NCI-H446 treated with DMSO at 0.1 percent for 48 hours (cell line): Measurements from ENCODE around the gene MGST2.

Experiments
- DNase-seq: peaks from one replicate; lab custom pipeline; 2025; lab: John Stamatoyannopoulos, UW

MGST2 gene

DNA sequence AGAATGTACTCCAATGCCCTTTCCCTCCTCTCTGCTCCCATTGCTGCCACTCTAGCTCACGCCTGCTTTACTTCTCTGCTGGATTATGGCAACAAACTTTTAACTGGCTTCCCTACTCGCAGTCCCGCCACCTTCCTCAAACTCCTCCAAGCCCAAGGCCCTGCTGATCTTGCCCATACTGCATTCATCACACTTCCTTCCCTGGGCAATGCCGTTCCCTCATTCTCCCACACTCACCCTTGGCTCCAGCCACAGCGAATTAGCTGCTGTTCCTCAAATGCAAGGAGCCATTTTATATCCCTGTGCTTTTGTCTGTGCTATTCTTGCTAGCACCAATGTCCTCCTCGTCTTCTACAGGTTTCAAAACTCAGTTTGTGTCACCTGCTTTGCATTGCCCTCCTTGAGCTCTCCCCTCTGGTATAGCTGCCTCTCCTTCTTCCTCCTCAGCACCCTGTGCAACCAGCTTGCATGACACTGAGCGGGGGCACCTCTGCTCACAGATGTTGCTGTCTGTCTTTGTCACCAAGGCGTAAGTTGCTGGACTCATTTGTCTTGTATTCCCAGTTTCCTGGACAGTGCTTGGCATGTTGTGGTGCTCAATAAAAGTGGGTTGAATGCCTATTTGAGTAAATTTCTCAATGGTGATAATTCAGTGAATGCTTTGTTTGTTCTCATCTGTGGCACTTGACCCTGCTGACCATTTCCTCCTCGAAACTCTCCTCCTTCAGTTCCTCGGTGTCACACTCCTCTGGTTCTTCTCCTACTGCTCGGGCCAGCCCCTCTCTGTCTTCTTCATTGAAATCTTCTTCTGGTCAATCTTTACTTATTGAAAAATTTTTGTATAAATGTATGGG, 22.4 kb upstream of the MGST2 start:
- no peak for DNase-seq

DNA sequence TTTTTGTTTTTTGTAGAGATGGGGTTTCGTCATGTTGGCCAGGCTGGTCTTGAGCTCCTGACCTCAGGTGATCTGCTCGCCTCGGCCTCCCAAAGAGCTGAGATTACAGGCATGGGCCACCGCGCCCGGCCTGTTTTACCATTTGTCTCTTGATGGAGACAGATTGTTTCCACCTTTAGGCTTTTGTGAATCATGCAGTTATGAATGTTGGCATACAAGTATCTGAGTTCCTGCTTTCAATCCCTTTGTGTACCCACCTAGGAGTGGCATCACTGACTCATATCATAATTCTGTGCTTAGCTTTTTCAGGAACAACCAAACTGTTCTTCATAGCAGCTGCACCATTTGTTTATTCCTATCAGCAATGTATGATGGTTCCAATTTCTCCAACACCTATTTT, 20.2 kb upstream of the MGST2 start:
- no peak for DNase-seq

DNA sequence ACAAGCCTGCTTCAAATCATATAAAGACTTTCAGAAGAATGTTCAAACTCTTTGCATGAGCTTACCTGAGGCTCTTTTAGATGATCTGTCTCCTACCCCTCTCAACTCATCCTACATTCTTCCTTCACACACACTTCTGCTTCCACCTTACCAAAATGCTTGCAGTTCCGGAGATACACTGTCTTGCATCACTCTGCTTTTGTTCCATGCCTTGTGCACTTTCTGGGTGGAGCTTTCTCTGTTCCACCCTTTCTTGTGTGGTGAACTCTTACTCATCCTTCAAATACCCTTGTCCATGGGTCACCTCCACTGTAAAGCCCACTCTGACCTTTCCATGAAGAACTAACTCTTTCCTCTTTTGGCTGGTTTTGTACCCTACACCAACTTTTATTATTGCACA, 18.4 kb upstream of the MGST2 start:
- no peak for DNase-seq

DNA sequence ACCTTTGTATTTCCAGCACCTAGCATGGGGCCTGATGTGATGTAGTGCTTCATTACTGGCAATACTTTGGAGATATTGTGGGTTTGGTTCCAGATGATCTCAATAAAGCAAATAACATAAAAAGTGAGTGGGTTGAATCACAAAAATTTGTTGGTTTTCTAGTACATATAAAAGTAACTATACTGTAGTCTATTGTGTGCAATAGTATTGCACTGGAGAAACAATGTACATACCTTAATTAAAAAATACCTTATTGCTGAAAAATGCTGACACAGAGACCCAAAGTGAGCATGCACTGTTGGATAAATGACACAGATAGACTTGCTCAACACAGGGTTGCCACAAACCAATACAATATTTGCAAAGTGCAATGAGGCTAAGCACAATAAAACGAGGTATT, 17.7 kb upstream of the MGST2 start:
- DNase-seq, result no peak

DNA sequence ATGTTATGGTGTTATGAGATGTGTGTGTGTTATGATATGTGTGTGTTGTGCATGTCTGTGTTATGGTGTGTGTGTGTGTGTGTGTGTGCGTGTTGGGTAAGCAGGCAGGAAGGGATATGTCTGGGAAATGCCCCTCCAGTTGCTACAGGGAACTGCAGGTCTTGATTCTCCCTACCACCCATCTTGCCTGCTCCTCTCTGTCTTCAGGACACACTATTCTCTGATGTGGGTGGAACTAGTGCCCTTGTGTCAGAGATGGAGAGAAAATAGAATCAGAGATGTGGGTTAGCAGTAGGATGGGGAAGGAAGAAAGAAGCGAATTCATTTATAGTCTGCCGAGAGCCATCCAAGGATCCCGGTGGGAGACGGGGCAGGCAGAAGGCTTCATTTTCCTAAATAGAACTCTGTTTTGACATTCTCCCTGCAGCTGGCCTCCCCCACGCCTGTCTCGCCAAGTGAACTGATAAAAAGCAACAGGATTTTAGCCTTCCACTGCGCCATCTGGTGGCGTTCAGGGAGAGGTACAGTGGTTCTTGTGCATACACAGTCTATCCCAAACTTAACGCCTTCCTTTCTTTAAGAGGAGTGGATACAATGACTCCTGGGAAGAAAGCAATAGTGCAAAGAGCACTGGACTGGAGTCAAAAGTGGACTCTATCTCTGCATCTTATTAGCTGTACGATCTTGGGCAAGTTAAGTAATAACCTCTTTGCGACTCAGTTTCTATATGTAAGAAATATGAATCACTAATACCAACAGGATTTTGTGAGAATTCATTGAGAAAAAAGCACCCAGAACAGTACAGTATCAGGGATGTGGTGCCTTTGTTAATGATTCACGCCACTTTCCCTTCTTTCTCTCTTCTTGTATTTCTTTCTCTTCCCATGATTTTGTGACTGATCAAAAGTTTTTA, 14.1 kb upstream of the MGST2 start:
- peak; percentile 65 for DNase-seq

DNA sequence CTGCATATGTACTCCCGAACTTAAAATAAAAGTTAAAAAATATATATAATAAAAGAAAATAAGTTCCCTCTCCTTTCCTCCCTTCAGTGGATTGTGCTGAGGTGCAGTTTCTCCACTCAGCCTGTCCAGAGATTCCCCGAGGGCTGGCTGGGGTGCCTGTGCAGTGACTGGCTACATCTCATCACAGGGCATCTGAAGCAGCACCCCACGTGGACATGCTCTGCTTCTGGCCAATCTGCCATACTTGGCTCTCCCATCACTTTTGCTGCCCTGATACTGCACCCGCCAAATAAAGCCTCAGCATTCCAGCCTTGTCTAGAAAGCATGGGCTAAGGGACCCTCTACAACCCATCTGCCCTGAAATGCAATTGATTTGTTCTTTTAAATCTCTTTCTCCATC, 11.1 kb upstream of the MGST2 start:
- no peak for DNase-seq

DNA sequence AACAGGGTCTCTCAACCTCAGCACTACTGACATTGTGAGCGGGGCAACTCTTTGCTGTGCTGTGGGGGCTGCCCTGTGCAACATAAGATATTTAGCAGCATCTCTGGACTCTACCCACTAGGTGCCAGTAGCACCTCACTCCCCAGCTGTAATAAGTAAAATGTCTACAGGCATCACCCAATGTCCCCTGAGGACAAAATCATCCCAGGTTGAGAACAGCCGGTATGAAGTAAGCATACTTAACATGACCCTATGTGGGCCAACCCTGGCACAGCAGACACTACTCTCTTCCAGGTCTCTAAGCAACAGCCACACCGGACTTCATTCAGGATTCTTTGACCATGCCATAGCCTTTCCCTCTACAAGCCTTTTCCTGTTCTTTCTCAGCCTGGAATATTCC, 10.5 kb upstream of the MGST2 start:
- DNase-seq, result peak; percentile 59

DNA sequence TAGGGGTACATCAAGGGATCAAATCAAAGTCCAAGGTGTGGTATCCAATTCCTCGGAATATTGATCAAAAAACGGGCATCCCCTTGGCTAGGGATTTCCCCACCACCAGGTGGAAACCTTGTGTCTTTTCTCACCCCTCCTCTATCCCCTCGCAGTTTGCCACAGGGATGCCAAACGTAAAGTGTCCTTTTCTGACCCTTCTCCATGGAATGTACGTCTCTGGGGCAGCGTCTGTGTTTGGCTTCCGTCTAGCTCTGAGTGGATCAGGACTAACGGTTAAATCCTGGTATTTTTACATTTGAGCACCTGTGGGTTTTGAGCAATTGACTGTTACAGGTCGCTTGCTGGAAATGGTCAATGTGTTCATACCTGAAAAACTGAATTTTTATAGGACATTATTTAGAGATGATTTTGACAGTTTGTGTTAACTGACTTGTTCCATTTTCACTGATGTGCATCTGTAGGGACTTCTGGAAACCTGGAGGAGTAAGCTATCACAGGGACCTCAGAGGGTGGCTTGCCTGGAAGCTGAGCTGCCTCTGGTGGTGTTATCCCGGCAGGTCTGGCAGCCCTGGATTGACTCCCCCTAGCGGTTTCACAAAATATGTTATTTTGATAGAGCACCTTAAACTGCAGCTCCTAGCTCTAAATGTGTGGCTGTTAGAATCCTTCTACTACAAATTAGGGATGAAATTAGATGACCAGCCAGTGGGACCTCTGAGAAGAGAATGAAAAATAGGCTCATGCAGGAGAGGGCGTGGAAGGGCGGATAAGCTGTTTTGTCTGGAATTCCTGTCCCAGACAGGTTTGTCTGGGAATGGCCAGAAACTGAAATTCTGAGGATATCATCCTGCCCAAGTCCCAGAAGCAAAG, 8.8 kb upstream of the MGST2 start:
- DNase-seq, result peak; percentile 56

DNA sequence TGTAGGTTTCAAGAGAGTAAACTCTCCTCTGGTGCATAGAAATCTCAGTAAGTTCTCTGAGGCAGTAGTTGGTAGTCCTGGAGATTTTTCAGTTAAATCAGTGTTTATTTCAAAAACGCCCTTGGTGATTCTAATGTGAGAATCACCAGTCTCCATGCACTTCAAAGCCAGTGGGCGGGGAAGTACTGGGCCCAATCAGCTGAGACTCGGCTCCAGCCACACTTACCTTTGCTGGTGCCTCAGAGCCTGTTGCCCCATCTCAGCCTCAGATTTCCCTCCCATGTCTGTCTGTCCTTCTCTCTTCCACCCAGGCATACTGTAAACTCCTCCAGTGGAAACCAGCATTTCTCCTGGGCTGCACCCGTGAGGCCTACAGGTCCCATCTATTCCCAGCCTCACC, 7.4 kb upstream of the MGST2 start:
- DNase-seq, result no peak

DNA sequence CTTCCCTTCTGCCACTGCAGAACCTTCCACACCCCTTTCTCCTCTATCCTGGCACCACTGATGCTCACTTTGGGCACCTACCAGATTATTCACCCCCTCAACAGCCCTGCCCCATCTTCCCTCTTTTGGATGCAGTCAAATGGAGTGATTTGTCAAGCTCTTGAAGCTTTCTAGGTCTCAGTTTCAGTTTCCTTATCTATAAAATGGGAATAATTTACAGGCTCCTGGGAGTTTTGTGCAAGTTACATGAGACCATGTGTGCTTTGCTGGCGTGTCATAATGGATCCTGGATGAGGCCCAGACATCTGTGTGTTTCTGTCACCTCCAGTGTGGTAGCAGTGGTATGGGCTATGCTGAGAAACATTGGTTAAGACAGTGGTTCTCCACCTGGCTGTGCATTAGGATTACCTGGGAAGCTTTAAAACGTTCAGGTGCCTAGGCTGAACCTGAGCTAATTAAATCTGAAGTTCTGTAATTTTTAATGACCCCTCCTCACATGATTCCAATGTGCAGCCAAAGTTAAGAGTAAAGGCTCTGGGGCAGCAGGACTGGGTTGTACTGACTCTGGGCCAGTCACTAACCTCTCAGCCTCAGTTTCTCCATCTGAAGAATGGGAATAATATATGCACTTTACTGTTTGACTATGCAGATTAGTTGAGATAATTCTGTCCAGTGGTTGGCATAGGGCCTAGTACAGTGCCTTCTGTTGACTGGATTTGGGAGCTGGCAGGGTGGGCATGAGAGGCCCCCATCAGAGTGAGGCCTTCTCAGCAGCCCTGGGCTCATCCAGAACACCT, 6.8 kb upstream of the MGST2 start:
- no peak for DNase-seq

DNA sequence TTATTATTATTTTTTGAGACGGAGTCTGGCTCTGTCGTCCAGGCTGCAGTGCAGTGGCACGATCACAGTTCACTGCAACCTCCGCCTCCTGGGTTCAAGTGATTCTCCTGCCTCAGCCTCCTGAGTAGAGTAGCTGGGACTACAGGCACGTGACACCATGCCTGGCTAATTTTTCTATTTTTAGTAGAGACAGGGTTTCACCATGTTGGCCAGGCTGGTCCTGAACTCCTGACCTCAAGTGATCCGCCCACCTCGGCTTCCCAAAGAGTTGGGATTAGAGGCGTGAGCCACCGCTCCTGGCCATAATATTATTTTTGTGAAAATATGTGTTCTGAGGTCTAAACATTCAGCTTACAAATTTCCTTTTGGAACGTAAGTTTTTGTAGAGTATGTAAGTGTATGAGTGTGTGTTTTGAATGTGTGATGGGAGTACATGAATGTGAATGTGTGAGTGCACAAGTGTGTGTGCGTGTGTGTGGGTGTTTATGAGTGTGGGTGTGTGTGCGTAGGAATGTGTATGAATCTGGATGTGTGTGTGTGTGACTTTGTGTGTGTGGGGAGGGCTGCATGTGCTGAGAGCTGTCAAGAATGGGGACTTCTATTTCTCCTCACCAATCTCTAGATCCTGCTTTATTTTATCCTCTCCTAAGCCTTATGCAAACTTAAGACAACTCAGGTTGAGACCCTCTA, 5.7 kb upstream of the MGST2 start:
- DNase-seq, result no peak

DNA sequence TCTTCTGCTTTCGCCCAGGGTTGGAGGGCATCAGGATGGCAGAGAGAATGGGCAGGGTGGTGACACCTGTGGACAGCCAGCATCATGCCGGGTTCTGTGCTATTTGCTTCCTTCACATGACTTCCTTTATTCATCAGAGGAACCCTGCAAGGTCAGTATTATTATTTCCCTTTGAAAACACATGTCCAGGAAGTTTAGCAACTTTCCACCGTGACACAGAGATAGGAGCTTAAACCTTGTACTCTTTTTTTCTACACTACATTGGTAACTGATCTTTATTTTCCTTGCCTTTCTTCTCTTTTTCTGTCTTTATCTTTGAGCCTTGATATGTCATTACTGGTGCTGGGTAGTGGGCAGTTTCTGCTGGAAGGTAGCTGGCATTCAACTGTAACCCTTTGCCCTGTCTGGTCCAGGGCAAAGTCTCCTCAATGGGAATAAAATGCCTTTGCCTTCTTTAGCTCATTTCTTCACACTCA, 5.0 kb upstream of the MGST2 start:
- no peak for DNase-seq

DNA sequence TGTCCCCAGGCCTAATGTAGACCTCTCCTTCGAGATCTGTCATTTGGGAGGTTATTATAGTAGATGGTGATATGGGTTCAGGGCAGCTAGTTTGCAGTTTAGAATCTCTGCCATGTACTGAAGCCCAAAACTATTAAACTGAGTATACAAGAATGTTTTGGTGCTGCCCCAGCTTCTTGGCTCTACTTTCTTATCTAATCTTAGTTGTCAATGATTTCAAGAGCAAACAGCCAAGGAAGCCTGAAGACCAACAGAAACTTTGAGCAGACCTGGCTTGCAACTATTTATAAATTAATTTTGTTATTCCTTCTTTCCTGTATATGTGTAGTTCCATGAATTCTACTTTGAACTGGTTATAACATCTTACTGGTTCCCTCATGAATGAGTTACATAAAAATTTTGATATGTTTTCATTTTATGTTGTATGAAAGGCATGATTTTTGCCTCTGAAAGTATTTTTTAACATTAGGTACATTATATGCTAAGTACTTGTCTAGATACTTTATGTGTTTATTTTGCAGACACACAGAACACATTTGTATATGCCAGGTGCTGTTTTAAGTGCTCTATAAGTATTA, 2.0 kb upstream of the MGST2 start:
- DNase-seq, result no peak

DNA sequence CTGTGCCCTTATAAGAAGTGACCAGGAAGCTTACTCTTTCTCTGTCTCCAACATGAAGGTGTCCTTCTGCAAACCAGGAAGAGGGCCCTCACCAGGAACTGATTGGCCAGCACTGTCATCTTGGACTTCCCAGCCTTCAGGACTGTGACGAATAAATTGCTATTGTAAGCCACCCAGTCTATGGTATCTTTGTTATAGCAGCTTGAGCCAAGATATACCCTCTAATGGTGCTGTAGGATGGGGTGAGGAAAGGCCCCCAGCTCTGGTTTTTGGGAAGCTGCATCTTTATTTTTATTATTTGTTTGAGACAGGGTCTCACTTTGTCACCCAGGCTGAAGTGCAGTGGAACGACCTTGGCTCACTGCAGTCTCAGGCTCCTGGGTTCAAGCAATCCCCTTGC, 1.2 kb upstream of the MGST2 start:
- DNase-seq, result no peak

DNA sequence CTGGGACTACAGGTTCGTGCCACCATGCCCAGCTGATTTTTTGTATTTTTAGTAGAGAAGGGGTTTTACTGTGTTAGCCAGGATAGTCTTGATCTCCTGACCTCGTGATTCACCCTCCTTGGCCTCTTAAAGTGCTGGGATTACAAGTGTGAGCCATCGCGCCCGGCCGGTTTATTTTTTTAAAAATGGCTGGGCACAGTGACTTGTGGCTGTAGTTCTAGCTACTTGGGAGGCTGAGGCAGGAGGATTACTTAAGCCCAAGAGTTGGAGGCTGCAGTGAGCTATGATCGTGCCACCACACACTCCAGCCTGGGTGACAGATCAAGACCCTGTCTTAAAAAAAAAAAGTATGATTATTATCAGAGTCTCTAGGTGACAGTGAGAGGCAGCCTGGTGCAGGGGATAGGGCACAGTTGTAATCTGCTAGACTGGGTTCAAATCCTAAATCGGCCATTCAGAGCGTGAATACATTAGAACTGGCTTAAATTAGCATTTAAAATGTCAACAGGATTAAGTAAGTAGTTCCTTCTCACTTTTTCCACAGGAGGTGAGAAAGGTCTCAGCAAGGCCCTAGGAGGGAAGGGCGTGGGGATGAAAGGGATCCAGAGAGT, 435 bp upstream of the MGST2 start:
- no peak for DNase-seq

DNA sequence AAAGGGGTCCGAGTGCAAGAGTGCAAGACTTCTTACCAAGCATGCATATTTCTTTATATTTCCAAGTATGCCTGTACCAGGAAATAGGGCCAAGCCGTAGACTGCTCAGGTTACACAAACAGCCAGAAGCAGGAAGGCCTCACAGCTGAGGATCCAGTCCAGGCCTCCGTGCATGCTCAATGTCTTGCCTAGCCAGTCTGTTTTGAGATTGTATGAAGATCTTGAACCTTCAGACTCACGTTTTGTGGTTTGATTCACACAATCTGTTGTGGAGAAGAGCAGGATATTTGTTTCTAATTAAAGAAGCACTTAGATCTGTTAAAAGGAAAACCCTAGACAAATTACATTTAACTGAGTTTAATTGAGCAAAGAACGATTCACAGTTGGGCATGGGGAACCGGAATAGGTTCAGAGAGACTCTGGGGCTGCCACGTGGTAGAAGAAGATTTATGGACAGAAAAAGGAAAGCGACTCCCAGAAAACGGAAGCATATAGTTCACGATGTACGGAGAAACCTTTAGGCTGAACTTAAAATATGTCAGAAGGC, 1.2 kb downstream of the MGST2 start:
- peak; percentile 61 for DNase-seq

DNA sequence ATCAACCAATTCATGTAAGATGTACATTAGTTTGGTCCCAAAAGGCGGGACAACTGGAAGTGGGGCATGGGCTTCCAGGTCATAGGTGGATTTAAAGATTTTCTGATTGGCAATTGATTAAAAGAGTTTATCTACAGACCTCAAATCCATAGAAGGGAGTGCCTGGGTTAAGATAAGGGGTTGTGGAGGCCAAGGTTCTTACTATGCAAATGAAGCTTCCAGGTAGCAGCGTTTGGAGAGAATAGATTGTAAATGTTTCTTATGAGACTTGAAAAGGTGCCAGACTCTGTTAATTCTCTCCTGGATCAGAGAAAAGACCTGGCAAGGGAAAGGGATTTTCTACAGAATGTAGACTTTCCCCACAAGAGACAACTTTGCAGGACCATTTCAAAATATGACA, 2.4 kb downstream of the MGST2 start:
- no peak for DNase-seq

DNA sequence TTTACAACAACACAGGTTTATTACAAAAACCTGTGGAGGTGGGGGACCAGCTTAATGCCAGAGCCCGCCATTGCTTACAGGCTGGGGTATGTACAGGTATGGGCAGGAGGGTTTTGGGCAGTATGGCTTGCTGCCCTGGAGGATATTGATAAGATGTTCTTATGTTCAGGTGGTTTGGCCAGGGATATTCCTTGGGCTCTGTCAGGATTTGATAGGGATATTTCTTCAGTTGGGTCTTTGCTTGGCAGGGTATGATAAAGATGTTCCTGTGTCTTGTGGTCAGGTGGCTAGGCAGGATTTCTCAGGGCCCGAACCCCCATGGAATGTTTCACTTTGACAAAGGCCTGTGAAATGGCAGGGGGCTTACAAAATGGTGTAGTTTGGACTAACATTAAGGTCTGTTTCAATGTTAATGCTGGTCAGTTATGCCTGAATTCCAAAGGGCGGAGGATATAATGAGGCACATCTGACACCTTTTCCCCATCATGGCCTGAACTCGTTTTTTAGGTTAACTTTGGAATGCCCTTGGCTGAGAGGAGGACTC, 3.1 kb downstream of the MGST2 start:
- DNase-seq, result no peak

DNA sequence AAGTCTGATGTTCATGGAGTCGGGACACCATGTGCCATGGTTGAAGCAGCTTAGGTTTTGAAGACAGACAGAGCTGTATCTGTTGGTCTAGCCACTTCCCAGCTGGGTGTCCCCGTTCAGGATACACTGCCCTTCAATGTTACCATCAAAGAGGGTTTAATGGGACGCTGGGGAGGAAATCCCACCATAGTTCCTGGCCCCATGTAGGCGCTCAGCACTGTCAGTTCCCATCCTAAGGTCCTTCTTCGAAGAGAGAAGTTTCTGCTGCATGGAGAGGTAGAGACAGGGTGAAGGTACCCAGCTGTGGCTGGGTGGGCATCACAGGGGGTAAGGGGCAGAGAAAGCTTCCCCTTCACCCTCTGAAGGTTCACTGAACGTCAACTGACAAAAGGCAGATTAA, 3.7 kb downstream of the MGST2 start:
- DNase-seq, result no peak
